Tibial nerve (tissue), 4 donors: ENCODE results near the gene TRIM32. TPM values are rescaled to one million over a fixed set of nuclear protein-coding genes. Genes with fewer than 3 reads are reported as not detected.

Source experiments
- DNase-seq, 2 donors: peaks; one replicate each; pipeline ENCODE4 v3.0.0-alpha.2; 2019; ENCODE audit warnings: low spot score in 2 of 2
- H3K27ac ChIP-seq, 4 donors: fragments of 200-600 bp; sonication (generic) in 3 of 4; one replicate each; pipeline ENCODE4 v1.5.1; 2017 to 2019; ENCODE audit warnings: mild to moderate bottlenecking in 1 of 4
- H3K27me3 ChIP-seq, 2 donors: fragments of 200-600 bp; sonication (generic) in 1 of 2; one replicate each; pipeline versions ENCODE4 v1.5.1 to v1.6.0; 2017 to 2019
- H3K36me3 ChIP-seq, 3 donors: fragments of 200-600 bp; sonication (generic); one replicate each; pipeline ENCODE4 v1.5.1; 2018 to 2019
- H3K4me1 ChIP-seq, 4 donors: fragments of 200-600 bp; sonication (generic) in 3 of 4; one replicate each; pipeline ENCODE4 v1.5.1; 2017 to 2019
- H3K4me3 ChIP-seq, 4 donors: fragments of 200-600 bp; sonication (generic) in 3 of 4; one replicate each; pipeline ENCODE4 v1.5.1; 2017 to 2019; ENCODE audit warnings: mild to moderate bottlenecking in 1 of 4, moderate library complexity in 1 of 4
- H3K9me3 ChIP-seq, 4 donors: fragments of 200-600 bp; sonication (generic) in 3 of 4; one replicate each; pipeline ENCODE4 v1.5.1; 2017 to 2019
- EP300 ChIP-seq, 2 donors: sonication (generic); formaldehyde crosslinking; IDR thresholded peaks; one replicate each; pipeline ENCODE4 v1.6.1; 2017; ENCODE audit warnings: antibody characterized with exemption in 2 of 2, mild to moderate bottlenecking in 1 of 2
- POLR2A ChIP-seq, 2 donors: fragments of 450-650 bp; IDR thresholded peaks; one replicate each; pipeline ENCODE4 v1.6.1; 2017; ENCODE audit warnings: antibody characterized with exemption in 2 of 2, mild to moderate bottlenecking in 2 of 2, moderate library complexity in 2 of 2
- WGBS, 2 donors: methylation state at CpG; one replicate each; pipeline ENCODE4 v1.1.5; 2018; 5-methylcytosine and 5-hydroxymethylcytosine counted together
- total RNA-seq, 4 donors: library from RNA; depleted of rRNA; stranded (reverse); fragments of >200 nt; gene quantifications; one replicate each; pipeline ENCODE4 v1.1.0, GENCODE V29; 2016
- TF ChIP-seq, protein P1 (sequence below), 5 experiments: fragments of 200-600 bp in 3 of 5; fragments of 450-650 bp in 2 of 5; sonication (generic) in 3 of 5; IDR thresholded peaks; one replicate each; pipeline ENCODE4 v1.5.1; 2016 to 2019; ENCODE audit warnings: antibody characterized with exemption in 5 of 5, mild to moderate bottlenecking in 3 of 5, moderate library complexity in 2 of 5

The TRIM32 gene
- total RNA-seq, 4 donors from 2014 or later = 11.4 to 19.8 (median 15.9) TPM

DNA sequence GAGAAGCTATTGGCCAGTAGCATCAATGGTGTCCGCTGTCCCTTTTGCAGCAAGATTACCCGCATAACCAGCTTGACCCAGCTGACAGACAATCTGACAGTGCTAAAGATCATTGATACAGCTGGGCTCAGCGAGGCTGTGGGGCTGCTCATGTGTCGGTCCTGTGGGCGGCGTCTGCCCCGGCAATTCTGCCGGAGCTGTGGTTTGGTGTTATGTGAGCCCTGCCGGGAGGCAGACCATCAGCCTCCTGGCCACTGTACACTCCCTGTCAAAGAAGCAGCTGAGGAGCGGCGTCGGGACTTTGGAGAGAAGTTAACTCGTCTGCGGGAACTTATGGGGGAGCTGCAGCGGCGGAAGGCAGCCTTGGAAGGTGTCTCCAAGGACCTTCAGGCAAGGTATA is 10.8 kb downstream of the TRIM32 start:
- WGBS, 2 donors = 88 to 94% methylated on average over 14 to 16 of the region's 16 CpGs
- no peak for DNase-seq
- Histone ChIP-seq H3K36me3 (peaks cover 0 to 65% (median 20%) of the 10 kb centered on the region in 3 donors), H3K4me3 (no peak overlapping the region), H3K9me3 (peaks cover 0 to 4% (median 0%) of the 10 kb centered on the region in 4 donors), H3K4me1 (peaks cover 0 to 8% (median 0%) of the 10 kb centered on the region in 4 donors), H3K27ac (no peak overlapping the region), H3K27me3 (no peaks in the 10 kb centered on the region)
- TF ChIP-seq POLR2A (IDR thresholded peaks at IDR 0.05) = no peak
- TF ChIP-seq, protein P1, sequence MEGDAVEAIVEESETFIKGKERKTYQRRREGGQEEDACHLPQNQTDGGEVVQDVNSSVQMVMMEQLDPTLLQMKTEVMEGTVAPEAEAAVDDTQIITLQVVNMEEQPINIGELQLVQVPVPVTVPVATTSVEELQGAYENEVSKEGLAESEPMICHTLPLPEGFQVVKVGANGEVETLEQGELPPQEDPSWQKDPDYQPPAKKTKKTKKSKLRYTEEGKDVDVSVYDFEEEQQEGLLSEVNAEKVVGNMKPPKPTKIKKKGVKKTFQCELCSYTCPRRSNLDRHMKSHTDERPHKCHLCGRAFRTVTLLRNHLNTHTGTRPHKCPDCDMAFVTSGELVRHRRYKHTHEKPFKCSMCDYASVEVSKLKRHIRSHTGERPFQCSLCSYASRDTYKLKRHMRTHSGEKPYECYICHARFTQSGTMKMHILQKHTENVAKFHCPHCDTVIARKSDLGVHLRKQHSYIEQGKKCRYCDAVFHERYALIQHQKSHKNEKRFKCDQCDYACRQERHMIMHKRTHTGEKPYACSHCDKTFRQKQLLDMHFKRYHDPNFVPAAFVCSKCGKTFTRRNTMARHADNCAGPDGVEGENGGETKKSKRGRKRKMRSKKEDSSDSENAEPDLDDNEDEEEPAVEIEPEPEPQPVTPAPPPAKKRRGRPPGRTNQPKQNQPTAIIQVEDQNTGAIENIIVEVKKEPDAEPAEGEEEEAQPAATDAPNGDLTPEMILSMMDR (IDR thresholded peaks at IDR 0.05) = no peak
- TF ChIP-seq EP300 (IDR thresholded peaks at IDR 0.05) = no peak

DNA sequence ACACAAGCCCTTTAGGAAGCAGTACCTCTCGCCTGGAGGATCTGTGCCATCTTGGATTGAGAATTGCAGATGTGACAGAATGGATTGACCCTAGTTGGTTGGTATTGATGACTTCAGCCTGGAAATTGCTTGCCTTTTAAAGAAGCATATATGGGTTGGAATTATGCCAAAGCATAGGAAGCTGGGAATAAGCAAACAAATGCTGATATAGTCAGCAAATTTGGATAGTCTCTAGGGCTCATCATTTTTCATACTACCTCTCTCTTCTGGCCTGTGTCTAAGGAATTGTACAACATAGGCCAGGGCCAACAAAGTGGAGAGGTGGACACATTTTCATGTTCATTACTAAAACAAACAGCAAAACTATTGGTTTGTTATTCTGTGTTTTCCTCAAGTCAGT is 13.2 kb downstream of the TRIM32 start:
- no peak for DNase-seq
- Histone ChIP-seq H3K27ac (no peak overlapping the region), H3K9me3 (peaks cover 0 to 4% (median 0%) of the 10 kb centered on the region in 4 donors), H3K4me1 (no peaks in the 10 kb centered on the region), H3K36me3 (peaks cover 0 to 50% (median 20%) of the 10 kb centered on the region in 3 donors), H3K4me3 (no peak overlapping the region), H3K27me3 (no peaks in the 10 kb centered on the region)
- TF ChIP-seq POLR2A (IDR thresholded peaks at IDR 0.05) (no peak), EP300 (IDR thresholded peaks at IDR 0.05) (no peak)
- TF ChIP-seq, protein P1 (IDR thresholded peaks at IDR 0.05) = no peak
- WGBS, 2 donors = 100% methylated on average over 1 of the region's 1 CpG

DNA sequence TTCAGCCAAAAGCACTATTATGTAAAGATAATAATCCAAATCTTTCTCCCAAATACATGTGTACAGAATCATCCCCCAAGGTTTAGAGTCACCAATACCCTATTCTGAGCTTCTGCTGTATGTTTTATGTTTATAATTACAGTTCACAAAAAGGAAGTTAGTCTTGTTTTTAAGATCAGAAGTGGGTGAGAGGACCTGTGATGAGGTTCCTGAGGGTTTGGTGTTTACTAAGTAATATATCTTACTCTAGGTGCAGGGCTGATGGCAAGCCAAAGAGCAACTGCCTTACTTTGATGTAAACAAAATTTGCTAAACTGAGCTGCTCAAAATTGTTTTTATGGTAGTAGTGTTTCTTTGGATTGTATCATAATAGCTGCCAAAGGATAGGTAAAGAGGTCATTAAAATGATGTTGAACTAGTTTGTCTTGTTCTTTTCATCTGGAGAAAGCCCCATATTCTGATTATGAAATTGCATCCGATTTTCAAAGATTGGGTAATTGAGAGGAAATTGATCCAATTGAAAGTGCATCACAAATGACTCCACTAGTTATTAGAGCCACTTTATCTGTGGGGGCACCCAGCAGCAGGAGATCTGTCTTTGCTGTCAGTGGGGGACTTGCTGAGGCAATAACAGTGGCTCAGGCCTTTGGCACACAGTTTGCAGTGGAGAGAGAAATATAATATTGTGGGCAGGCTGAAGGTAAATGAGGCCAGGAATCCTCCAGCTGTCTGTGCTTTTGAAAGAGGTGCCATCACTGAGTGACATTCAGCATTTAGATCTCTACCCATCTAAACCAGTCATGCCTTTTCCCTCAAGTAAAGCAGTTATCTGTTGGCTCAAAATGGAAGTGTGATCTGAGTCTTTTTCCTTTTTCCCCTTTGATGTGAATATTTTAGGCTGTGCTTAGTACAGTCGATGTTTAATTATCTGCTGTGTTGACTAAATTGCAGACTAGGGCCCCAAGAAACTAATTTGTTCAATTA is 14.1 kb downstream of the TRIM32 start:
- Histone ChIP-seq H3K27me3 (no peaks in the 10 kb centered on the region), H3K27ac (no peak overlapping the region), H3K4me1 (no peaks in the 10 kb centered on the region), H3K9me3 (peaks cover 0 to 4% (median 0%) of the 10 kb centered on the region in 4 donors), H3K4me3 (no peak overlapping the region), H3K36me3 (peaks cover 0 to 46% (median 20%) of the 10 kb centered on the region in 3 donors)
- TF ChIP-seq EP300 (IDR thresholded peaks at IDR 0.05) (no peak), POLR2A (IDR thresholded peaks at IDR 0.05) (no peak)
- TF ChIP-seq, protein P1 (IDR thresholded peaks at IDR 0.05) = no peak
- WGBS, 2 donors = 90 to 91% methylated on average over 2 of the region's 2 CpGs
- no peak for DNase-seq

GRCh38 chr9:116701940-116702642 is 15.0 kb downstream of the TRIM32 start:
- no peak for TF ChIP-seq POLR2A (IDR thresholded peaks at IDR 0.05)
- peaks cover 0 to 46% (median 20%) of the 10 kb centered on the region in 3 donors for H3K36me3 ChIP-seq
- no peaks in the 10 kb centered on the region for H3K4me1 ChIP-seq
- H3K4me3 ChIP-seq = no peak overlapping the region
- H3K9me3 ChIP-seq = peaks cover 0 to 4% (median 0%) of the 10 kb centered on the region in 4 donors
- no peak for DNase-seq
- H3K27me3 ChIP-seq = no peaks in the 10 kb centered on the region
- no peak overlapping the region for H3K27ac ChIP-seq
- 97 to 98% methylated on average over 2 of the region's 2 CpGs for WGBS, 2 donors

DNA sequence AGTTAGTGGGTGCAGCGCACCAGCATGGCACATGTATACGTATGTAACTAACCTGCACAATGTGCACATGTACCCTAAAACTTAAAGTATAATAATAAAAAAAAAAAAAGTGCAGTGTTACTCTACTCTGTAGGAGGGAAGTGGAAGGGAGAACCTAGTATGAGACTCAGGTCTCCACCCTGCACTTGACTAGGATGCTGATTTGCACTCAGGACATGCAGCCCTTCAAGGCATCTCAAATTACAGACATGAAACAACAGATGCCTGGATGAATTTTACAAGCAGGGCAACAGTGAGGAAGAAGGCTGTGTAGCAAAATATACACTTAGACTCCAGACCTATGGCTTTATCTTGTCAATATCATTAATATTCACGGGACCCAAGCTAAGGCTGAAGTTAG is 16.5 kb downstream of the TRIM32 start:
- H3K27ac ChIP-seq = no peak overlapping the region

More for the DNA sequence above, 16.5 kb downstream of the TRIM32 start:
- TF ChIP-seq EP300 (IDR thresholded peaks at IDR 0.05) (no peak), POLR2A (IDR thresholded peaks at IDR 0.05) (no peak)
- TF ChIP-seq, protein P1 (IDR thresholded peaks at IDR 0.05) = no peak
- Histone ChIP-seq H3K9me3 (peaks cover 0 to 4% (median 0%) of the 10 kb centered on the region in 4 donors), H3K27me3 (no peaks in the 10 kb centered on the region), H3K4me3 (no peak overlapping the region), H3K4me1 (no peaks in the 10 kb centered on the region), H3K36me3 (peaks cover 0 to 32% (median 8%) of the 10 kb centered on the region in 3 donors)
- no peak for DNase-seq
- WGBS, 2 donors = 98 to 100% methylated on average over 3 of the region's 3 CpGs
